GM10248 (cell line): ENCODE measurements around the gene ASAP2.

Experiments used
- CTCF ChIA-PET: fragments of 300-600 bp; sonication (Branson Sonifier 250); formaldehyde crosslinking; extraction: SDS; loops from one replicate; lab custom pipeline; 2021; ENCODE audit warnings: antibody characterized with exemption; lab: Yijun Ruan, JAX
- POLR2A ChIA-PET: fragments of 350-650 bp; sonication (Branson Sonifier 250); formaldehyde crosslinking; extraction: SDS; loops from one replicate; lab custom pipeline; 2020; ENCODE audit warnings: antibody characterized with exemption; lab: Yijun Ruan, JAX
- DNase-seq: peaks from one replicate; pipeline ENCODE4 v3.0.0; 2012; ENCODE audit errors: extremely low spot score
- TF ChIP-seq, protein P1 (sequence below): IDR thresholded peaks from 2 replicates; pipeline ENCODE4 v1.5.1; 2012; ENCODE audit warnings: mild to moderate bottlenecking, low read depth; ENCODE audit errors: extremely low read depth, missing control alignments, control extremely low read depth

ASAP2 gene

DNA sequence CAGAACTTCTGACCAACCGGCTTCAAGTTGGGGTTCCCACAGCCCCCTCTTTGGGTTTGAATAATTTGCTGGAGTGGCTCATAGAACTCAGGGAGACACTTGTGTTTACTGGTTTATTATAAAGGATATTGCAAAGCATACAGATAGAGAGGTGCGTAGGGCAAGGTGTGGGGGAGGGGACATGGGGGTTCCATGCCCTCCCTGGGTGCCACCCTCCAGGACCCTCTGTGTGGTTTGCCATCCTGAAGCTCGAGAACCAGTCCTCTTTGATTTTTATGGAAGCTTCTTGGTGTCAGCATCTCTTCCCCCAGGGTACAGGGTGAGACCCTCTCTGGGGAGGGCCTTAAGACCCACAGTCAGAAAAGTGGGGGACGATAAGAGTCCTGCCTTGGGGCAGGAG is 177.9 kb downstream of the ASAP2 start:
- ChIA-PET POLR2A (no interaction called here), CTCF (no interaction called here)
- TF ChIP-seq, protein P1, sequence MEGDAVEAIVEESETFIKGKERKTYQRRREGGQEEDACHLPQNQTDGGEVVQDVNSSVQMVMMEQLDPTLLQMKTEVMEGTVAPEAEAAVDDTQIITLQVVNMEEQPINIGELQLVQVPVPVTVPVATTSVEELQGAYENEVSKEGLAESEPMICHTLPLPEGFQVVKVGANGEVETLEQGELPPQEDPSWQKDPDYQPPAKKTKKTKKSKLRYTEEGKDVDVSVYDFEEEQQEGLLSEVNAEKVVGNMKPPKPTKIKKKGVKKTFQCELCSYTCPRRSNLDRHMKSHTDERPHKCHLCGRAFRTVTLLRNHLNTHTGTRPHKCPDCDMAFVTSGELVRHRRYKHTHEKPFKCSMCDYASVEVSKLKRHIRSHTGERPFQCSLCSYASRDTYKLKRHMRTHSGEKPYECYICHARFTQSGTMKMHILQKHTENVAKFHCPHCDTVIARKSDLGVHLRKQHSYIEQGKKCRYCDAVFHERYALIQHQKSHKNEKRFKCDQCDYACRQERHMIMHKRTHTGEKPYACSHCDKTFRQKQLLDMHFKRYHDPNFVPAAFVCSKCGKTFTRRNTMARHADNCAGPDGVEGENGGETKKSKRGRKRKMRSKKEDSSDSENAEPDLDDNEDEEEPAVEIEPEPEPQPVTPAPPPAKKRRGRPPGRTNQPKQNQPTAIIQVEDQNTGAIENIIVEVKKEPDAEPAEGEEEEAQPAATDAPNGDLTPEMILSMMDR: no peak

DNA sequence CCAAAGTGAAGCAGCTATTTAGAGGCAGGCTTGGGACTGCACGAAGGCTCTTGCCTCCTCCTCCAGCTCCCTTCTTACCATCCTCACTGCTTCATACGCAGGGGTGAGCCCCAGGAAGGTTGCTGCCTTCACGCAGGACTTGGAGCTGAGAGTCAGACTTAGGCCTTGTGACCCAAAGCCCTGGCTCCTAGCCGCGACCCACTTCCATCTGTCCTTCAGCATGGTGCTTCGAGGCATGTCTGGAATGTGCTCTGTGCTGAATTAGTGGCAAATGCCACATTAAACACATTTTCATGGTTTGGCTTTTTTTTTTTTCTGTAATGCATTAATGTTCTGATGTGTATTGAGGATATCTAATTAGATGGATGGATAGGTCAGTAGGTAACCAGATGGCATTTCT is 179.2 kb downstream of the ASAP2 start:
- no peak for DNase-seq
- TF ChIP-seq, protein P1: no peak
- ChIA-PET CTCF (interaction anchor here (0.8 kb wide), 1 partner anchor 15 kb away, joined by 3 read pairs; no protein-coding TSS in a partner anchor), POLR2A (no interaction called here)

More for the DNA sequence above, 177.9 kb downstream of the ASAP2 start:
- no peak for DNase-seq

DNA sequence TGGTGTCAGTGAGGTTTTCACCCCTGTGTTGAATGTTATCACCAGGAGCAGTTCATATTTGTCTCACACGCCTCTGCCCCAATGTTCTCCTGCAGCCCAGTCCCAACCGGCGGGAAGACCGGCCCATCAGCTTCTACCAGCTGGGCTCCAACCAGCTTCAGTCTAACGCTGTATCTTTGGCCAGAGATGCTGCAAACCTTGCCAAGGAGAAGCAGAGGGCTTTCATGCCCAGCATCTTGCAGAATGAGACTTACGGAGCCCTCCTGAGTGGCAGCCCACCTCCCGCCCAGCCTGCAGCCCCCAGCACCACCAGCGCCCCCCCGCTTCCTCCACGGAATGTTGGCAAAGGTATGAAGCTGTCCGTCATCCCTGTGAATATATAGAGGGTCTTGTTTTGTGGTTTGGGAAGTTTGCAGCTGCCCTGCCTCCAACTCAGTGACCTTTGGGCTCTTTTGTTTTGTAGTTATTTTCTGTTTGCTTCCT is 181.6 kb downstream of the ASAP2 start:
- CTCF ChIA-PET: no interaction called here
- POLR2A ChIA-PET: no interaction called here
- TF ChIP-seq, protein P1: no peak
- DNase-seq: no peak

DNA sequence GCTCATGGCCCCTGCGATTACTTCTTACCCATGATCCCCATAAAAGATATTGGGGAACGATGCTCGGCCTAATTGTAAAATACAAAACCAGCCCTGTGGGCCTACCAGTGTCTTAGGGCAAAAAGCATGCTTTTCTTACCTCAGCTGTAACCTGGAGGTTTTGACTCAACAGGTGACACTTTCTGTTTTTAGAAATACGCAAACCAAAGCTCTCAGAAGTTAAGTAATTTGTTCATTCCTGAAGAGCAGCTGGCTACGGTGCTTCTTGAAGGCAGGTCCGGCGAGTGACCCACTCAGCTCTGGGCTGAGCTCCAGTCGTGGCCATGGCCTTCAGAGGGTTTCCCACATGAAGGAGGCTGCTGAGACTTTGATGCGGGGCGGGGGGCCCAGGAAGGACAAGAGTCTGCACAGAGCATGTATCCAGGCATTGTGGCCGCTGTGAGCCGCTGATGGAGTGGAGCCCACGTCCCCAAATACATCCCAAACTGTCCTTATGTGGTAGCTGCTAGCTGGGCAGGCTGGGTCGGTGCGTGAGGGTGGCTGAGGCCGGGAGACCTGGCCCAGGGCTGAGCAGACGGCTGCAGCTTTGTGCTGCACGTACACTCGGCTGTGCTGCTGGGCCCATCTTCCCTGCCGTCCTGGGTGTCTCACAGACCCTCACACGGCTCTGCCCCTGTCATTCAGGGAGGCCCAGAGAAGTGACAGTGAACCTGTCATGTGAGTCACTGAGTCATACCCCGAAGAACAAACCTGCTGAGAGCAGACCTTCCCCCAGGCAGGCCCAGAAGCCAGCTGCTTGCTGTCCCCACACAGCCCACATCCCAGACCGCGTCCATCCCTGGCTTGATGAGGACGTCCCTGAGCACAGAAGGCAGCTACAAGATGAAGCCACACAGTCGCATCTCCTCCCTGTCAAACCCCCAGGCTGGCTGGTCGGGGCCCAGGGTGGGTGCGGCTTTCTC is 182.6 kb downstream of the ASAP2 start:
- POLR2A ChIA-PET: no interaction called here
- CTCF ChIA-PET: no interaction called here

DNA sequence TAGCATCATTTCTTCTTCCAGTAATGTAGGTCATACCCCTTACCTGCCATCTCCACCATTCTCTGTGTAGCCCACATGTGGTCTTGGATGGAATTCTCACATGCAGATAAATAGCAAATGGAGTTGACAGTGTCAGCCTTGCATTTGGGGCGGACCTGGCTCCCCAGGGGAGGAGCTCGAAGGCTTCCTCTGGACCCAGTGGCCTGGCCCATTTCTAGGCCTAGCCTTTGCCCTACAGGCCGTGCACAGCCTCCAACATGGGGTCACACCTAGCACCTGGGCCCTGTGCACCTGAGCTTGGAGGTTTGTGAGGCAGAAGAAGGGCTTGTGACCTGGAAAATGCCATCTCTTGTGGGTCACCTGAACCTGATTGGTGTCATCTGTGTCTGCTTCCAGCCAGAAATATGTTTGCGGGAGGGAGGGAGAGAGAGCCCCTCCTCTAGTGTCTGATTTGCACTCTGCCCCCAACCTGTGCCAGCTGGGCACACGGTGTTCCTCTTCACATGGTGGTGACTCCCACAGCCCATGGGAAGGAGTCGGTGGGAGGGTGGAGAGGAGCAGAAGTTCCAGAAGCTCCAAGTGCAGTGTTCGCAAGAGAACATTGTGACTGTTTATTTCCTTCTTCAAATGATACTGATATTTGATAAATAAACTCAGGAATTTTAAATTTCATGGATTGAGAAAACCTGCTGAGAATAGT is 183.7 kb downstream of the ASAP2 start:
- ChIA-PET CTCF (no interaction called here), POLR2A (no interaction called here)
- TF ChIP-seq, protein P1: no peak
- DNase-seq: no peak

More for the DNA sequence above, 182.6 kb downstream of the ASAP2 start:
- DNase-seq: no peak
- TF ChIP-seq, protein P1: no peak

DNA sequence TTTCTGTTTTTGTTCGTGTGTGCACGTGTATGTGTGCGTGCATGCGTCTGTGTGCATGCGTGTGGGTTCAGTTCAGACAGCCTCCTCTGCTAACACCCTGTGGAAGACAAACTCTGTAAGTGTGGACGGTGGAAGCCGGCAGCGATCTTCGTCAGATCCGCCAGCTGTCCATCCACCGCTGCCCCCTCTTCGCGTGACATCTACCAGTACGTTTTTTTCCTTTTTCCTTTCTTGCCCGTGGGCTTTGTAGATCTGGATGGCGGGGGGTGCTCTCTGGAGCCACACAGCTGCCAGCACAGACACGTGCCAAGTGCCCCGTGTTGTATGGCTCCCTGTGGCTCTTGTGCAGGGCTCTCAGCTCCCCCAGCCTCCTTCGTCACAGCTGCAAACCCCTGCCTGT is 184.4 kb downstream of the ASAP2 start:
- ChIA-PET CTCF (interaction anchor here (1.0 kb wide), 1 partner anchor 9 kb away, joined by 3 read pairs; no protein-coding TSS in a partner anchor), POLR2A (no interaction called here)
- DNase-seq: no peak
- TF ChIP-seq, protein P1: no peak
